Stimulated activated CD4-positive, alpha-beta T cell treated with anti-CD3 and anti-CD28 coated beads, Interleukin-1b, Interleukin-23, amount 100 ng/mL, for 24 hours (primary cell): ENCODE measurements around the gene ANKS1A.

Source experiments
- DNase-seq, 4 experiments: peaks; one replicate each; pipeline ENCODE4 v3.0.0-alpha.2; 2020; ENCODE audit warnings: low read depth in 4 of 4, low spot score in 1 of 4

Gene ANKS1A

DNA sequence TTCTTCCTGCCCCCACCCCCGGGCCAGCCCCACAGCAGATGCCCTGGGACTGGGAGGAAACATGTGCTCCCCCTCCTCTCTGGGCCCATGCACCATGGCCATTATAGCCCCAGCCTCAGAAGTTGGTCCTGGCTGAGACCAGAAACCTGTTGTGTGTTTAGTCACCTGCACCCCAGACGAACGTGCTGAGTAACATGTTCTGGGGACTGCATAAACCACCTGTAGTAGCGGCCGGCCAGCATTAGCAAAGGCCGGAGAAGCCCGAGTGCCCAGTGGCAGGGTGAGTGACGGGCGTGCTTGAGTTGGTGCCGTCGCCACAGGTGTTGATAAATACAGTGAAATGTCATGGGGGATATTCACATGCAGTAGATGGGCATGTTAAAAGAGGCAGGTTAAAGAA is 178.2 kb downstream of the ANKS1A start:
- no peak for DNase-seq

- no peak for DNase-seq
These were observed 179.2 kb downstream of the ANKS1A start for GRCh38 chr6:35068206-35068605.

GRCh38 chr6:35068644-35069043 is 179.6 kb downstream of the ANKS1A start:
- no peak for DNase-seq

- DNase-seq: no peak
These were observed 180.2 kb downstream of the ANKS1A start for GRCh38 chr6:35069262-35069661.

DNA sequence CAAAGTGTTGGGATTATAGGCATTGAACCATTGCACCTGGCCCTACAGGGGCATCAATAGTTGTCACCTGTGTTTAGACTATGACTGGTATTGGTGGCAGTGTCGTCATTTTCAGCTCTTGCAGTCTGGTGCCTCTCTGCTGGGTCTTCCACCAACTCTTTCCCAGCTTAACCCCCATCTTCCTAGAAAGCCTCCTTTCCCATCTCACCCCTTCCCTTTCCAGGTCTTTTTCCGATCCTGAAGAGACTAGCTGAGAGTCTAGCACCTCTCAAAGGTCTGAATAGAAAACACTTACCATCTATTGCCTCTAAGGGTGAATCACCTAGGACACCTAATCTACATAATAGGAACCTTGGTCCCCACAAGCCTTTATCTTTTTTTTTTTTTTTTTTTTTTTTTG is 181.1 kb downstream of the ANKS1A start:
- DNase-seq: no peak

GRCh38 chr6:35071347-35071994 is 182.4 kb downstream of the ANKS1A start:
- no peak for DNase-seq

- no peak for DNase-seq
These were observed 183.1 kb downstream of the ANKS1A start for GRCh38 chr6:35072051-35072697.

DNA sequence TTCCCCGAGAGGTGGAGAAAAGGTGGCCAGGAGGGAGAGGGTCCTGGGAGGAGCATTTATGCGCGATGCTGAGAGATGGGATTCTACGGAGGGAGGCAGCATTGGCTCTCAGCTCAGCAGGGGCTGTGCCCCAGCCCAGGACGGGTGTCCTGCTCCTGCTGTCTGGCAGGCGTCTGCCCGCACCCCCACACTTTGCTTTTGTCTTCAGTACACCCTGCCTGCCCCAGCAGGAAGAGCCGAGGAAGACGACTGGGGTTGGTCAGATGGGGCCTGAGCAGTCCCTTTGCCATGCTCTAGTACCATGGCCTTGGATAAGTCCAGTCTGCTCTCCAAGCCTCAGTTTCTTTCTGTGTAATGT is 183.6 kb downstream of the ANKS1A start:
- DNase-seq: no peak

GRCh38 chr6:35073211-35073610 is 184.2 kb downstream of the ANKS1A start:
- DNase-seq: no peak

GRCh38 chr6:35073766-35074471 is 184.9 kb downstream of the ANKS1A start:
- no peak for DNase-seq

- no peak for DNase-seq
These were observed 188.1 kb downstream of the ANKS1A start for GRCh38 chr6:35076997-35077712.

DNA sequence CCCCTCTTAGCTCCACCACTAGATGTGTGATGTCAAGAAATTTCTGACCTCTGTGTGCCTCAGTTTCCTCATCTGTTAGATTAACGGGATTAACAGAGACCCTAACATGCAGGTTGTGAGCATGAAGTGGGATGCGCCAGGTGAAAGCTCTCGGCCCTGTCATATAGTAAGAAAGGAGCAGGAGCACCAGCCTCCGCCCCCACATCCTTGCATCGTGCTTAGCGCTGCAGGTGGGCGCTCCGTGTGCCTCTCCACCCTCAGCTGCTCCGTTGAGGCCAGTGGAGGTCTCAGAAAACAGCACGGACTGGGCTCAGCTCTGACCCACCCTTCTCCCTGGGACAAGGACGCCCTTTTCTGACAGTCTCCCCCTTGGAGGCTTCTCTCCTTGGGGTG is 188.7 kb downstream of the ANKS1A start:
- DNase-seq: no peak

DNA sequence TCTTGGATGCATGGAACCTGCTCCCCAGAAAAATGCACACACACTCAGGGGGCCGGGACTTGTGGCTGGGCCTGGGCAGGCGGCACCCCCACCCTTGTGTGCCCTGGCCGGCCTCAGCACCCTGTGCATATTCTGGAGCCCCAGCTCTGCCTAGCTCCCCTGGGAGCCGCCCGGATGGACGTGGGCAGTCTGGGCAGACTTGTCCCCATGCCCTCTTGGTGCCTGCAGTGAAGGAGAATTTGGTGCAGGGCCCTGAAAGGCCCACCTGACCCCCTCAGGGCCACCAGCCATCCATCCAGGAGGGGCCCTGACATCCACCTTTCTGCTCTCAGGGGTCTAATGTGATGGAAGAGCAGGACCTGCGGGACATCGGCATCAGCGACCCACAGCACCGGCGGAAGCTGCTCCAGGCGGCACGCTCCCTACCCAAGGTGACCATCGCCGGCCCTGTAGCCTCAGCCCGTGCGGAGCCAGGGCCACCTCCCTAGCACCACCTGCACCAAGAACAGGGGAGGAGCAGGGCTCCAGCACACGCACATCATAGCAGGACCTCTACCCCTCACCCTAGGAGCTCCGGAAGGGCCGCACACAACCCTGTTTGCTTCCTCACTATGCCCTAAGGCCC is 189.3 kb downstream of the ANKS1A start:
- DNase-seq: no peak

- DNase-seq: no peak
These were observed 189.8 kb downstream of the ANKS1A start for GRCh38 chr6:35078896-35079295.

DNA sequence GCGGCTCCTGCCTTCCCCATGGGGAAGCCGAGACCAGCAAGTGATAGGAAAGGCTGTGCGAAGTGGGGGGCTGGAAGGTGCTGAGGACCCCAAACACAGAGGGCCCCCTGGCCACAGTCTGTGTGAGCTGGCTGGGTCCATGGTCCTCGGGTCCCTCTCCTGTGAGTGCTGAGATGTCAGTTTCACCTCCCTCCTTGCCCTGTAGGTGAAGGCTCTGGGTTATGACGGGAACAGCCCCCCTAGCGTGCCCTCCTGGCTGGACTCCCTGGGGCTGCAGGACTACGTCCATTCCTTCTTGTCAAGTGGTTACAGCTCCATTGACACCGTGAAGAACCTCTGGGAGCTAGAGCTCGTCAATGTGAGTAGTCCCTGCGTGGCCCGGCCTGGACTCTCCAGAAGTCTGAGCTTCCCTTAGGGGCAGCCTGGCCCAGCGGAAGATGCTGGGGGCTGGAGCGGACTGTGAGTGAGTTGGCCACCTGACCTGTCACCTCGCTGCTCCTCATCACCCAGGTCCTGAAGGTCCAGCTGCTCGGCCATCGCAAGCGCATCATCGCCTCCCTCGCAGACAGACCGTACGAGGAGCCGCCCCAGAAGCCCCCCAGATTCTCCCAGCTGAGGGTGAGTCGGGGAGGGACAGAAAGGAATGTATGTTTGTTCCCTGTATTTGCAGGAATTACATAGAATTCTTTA is 190.4 kb downstream of the ANKS1A start:
- DNase-seq: no peak

GRCh38 chr6:35080016-35080680 is 191.1 kb downstream of the ANKS1A start:
- no peak for DNase-seq

GRCh38 chr6:35080821-35081425 is 191.9 kb downstream of the ANKS1A start:
- DNase-seq: no peak

- no peak for DNase-seq
These were observed 192.4 kb downstream of the ANKS1A start for GRCh38 chr6:35081426-35081851.

GRCh38 chr6:35082046-35082732 is 193.1 kb downstream of the ANKS1A start:
- no peak for DNase-seq
